ENCODE measurements around the gene UNC5CL. TPM values are rescaled to one million over a fixed set of nuclear protein-coding genes. Genes with fewer than 3 reads are reported as not detected.

UNC5CL gene
- total RNA-seq, 1 experiment from 2014 or later: 4.5 TPM

- TF ChIP-seq NR3C1 (CRISPR knock-in tag; conservative IDR thresholded peaks at IDR 0.05; ENCODE audit: low read depth): no peak
- no peak for TF ChIP-seq ZNF512 (CRISPR knock-in tag; IDR thresholded peaks at IDR 0.05; ENCODE audit: borderline replicate concordance)
- no peak for TF ChIP-seq TCF7 (CRISPR knock-in tag; IDR thresholded peaks at IDR 0.05; ENCODE audit: low read depth)
- no peak for TF ChIP-seq ATF1 (CRISPR knock-in tag; IDR thresholded peaks at IDR 0.05)
- DNase-seq (ENCODE audit: low spot score) (no peak), ATAC-seq (no peak)
- ChIA-PET POLR2A (no interaction called here), CTCF (interaction anchor here (1.1 to 3.0 kb wide), 3 partner anchors 9 to 152 kb away, joined by 3 to 26 read pairs (median 8); partner anchors contain the start of gene UNC5CL)
- Mint-ChIP-seq H3K4me3 (no peak overlapping the region), H3K9me3 (no peaks in the 10 kb centered on the region), H3K36me3 (no peaks in the 10 kb centered on the region), H3K27ac (no peak overlapping the region), H3K4me1 (peaks cover 20% of the 10 kb centered on the region), H3K27me3 (ENCODE audit: low read depth) (no peaks in the 10 kb centered on the region)
Measured at GRCh38 chr6:41047745-41048732, 9.0 kb upstream of the UNC5CL start.

GRCh38 chr6:41047306-41047705 is 8.3 kb upstream of the UNC5CL start:
- H3K27me3 Mint-ChIP-seq (ENCODE audit: low read depth): no peaks in the 10 kb centered on the region
- DNase-seq (ENCODE audit: low spot score): no peak
- TF ChIP-seq MYBL2 (CRISPR knock-in tag; IDR thresholded peaks at IDR 0.05) (no peak), ZNF281 (CRISPR knock-in tag; IDR thresholded peaks at IDR 0.05) (no peak), TCF7 (CRISPR knock-in tag; IDR thresholded peaks at IDR 0.05; ENCODE audit: low read depth) (no peak), NR1H2 (CRISPR knock-in tag; IDR thresholded peaks at IDR 0.05) (no peak), GRHL2 (CRISPR knock-in tag; IDR thresholded peaks at IDR 0.05; ENCODE audit: insufficient replicate concordance, severe bottlenecking) (no peak), GTF2I (CRISPR knock-in tag; conservative IDR thresholded peaks at IDR 0.05) (no peak), KAT7 (CRISPR knock-in tag; IDR thresholded peaks at IDR 0.05; ENCODE audit: borderline replicate concordance) (no peak), ETV6 (CRISPR knock-in tag; IDR thresholded peaks at IDR 0.05) (no peak), IRF2 (CRISPR knock-in tag; IDR thresholded peaks at IDR 0.05; ENCODE audit: borderline replicate concordance, low read depth) (no peak), NR3C1 (CRISPR knock-in tag; conservative IDR thresholded peaks at IDR 0.05; ENCODE audit: low read depth) (no peak), E2F1 (CRISPR knock-in tag; IDR thresholded peaks at IDR 0.05) (no peak), NFE2L1 (CRISPR knock-in tag; IDR thresholded peaks at IDR 0.05) (no peak), ZNF396 (CRISPR knock-in tag; IDR thresholded peaks at IDR 0.05; ENCODE audit: borderline replicate concordance) (no peak), PRRX2 (CRISPR knock-in tag; IDR thresholded peaks at IDR 0.05) (no peak), JUN (CRISPR knock-in tag; IDR thresholded peaks at IDR 0.05) (no peak), ZNF138 (CRISPR knock-in tag; conservative IDR thresholded peaks at IDR 0.05) (no peak), ATF3 (CRISPR knock-in tag; conservative IDR thresholded peaks at IDR 0.05) (no peak), ZNF416 (CRISPR knock-in tag; IDR thresholded peaks at IDR 0.05) (no peak), NFYB (CRISPR knock-in tag; conservative IDR thresholded peaks at IDR 0.05; ENCODE audit: low read depth) (no peak)
- no peaks in the 10 kb centered on the region for H3K9me3 Mint-ChIP-seq
- no peak overlapping the region for H3K4me3 Mint-ChIP-seq
- H3K36me3 Mint-ChIP-seq: no peaks in the 10 kb centered on the region
- H3K27ac Mint-ChIP-seq: no peak overlapping the region
- ATAC-seq: no peak
- CTCF ChIA-PET: interaction anchor here (1.1 to 2.3 kb wide), 2 partner anchors 19 to 151 kb away, joined by 3 to 8 read pairs; no protein-coding TSS in a partner anchor
- POLR2A ChIA-PET: no interaction called here
- H3K4me1 Mint-ChIP-seq: peaks cover 14% of the 10 kb centered on the region

Measured in WTC11 (cell line).